Measurements from ENCODE around the gene DDRGK1.

GRCh38 chr20:3141757-3142156 lies 62.7 kb downstream of the DDRGK1 start:
- TF ChIP-seq EZH2phosphoT487 (IDR thresholded peaks at IDR 0.05; ENCODE audit: borderline replicate concordance) = no peak
- TF ChIP-seq CTCF (conservative IDR thresholded peaks at IDR 0.05; ENCODE audit: low read length) = no peak

Measured in Loucy (cell line).